Erythroblast (primary cell): ENCODE data around the gene XYLT1.

Source experiments
- GATA1 ChIP-seq: IDR thresholded peaks from 2 replicates; pipeline ENCODE4 v1.6.1; 2011; ENCODE audit warnings: low read depth, mild to moderate bottlenecking, control low read depth, low read length, moderate library complexity
- POLR2A ChIP-seq: IDR thresholded peaks from 2 replicates; pipeline ENCODE4 v1.6.1; 2011; ENCODE audit warnings: mild to moderate bottlenecking, low read length

DNA sequence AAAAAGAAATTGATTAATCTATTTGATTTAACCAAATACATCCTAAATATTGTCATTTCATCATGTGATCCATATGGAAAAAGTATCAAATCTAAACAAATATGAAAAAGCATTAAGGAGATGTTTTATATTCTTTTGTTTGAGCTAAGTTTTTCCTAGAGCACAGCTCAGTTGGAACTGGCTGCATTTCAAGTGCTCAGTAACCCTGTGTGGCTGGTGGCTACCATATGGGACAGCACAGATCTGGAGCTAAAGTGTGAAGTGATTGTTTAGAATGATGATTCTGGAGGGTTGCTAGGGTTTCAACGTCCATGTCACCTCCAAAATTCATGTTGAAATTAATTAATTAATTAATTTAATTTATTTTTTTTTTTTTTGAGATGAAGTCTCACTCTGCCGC, 137.5 kb downstream of the XYLT1 start:
- TF ChIP-seq POLR2A (no peak), GATA1 (no peak)
